HG03442 (cell line): ENCODE data around the gene GALNT9.
"Not testable (repeated sequence)": the region's sequence is repeated elsewhere in the genome, so short reads cannot be mapped to it uniquely, and the experiment has no call there.

Source experiments
- ATAC-seq: cut with Tn5 transposase; IDR thresholded peaks from one replicate; pipeline ENCODE4 v1.9.1; 2021; ENCODE audit warnings: mild to moderate bottlenecking, moderate library complexity; ENCODE audit not compliant: unreplicated experiment

GALNT9 gene

GRCh38 chr12:132358241-132359225 is 29.1 kb upstream of the GALNT9 start:
- ATAC-seq = not testable (repeated sequence)

GRCh38 chr12:132357623-132358186 is 28.3 kb upstream of the GALNT9 start:
- no peak for ATAC-seq

GRCh38 chr12:132356691-132357622 is 27.6 kb upstream of the GALNT9 start:
- ATAC-seq = no peak

GRCh38 chr12:132355742-132356681 is 26.6 kb upstream of the GALNT9 start:
- no peak for ATAC-seq

GRCh38 chr12:132354982-132355680 is 25.7 kb upstream of the GALNT9 start:
- ATAC-seq = no peak

GRCh38 chr12:132354211-132354981 is 25.0 kb upstream of the GALNT9 start:
- ATAC-seq = no peak

GRCh38 chr12:132353811-132354210 is 24.4 kb upstream of the GALNT9 start:
- ATAC-seq = no peak

GRCh38 chr12:132352896-132353800 is 23.8 kb upstream of the GALNT9 start:
- ATAC-seq = no peak

- ATAC-seq = no peak
These were observed 22.5 kb upstream of the GALNT9 start for GRCh38 chr12:132351751-132352495.

- ATAC-seq = no peak
These were observed 20.2 kb upstream of the GALNT9 start for GRCh38 chr12:132349501-132350131.

- ATAC-seq = no peak
These were observed 18.8 kb upstream of the GALNT9 start for GRCh38 chr12:132348176-132348575.

GRCh38 chr12:132347176-132347855 is 17.9 kb upstream of the GALNT9 start:
- ATAC-seq = no peak

GRCh38 chr12:132346471-132347175 is 17.2 kb upstream of the GALNT9 start:
- no peak for ATAC-seq

GRCh38 chr12:132345561-132346200 is 16.3 kb upstream of the GALNT9 start:
- no peak for ATAC-seq

- ATAC-seq = no peak
These were observed 15.7 kb upstream of the GALNT9 start for GRCh38 chr12:132345126-132345525.
